Left lung (tissue), 10 donors: ENCODE measurements around the gene COMT. TPM values are rescaled to one million over a fixed set of nuclear protein-coding genes. Genes with fewer than 3 reads are reported as not detected.

Source experiments
- ATAC-seq: fragments of 200-7000 bp; cut with Tn5 transposase; one replicate; pipeline ENCODE4 v1.9.1; 2020; ENCODE audit warnings: moderate library complexity
- DNase-seq, 4 donors: peaks; one replicate each; pipeline ENCODE4 v3.0.0-alpha.2; 2013 to 2020
- H3K27ac ChIP-seq, 2 donors: fragments of 200-600 bp; sonication (generic) in 1 of 2; one replicate each; pipeline versions ENCODE4 v1.5.0 to v1.8.0; 2020 to 2021
- H3K27me3 ChIP-seq, 2 donors: fragments of 200-600 bp; sonication (generic) in 1 of 2; one replicate each; pipeline versions ENCODE4 v1.5.0 to v1.8.0; 2020 to 2021
- H3K36me3 ChIP-seq, 2 donors: fragments of 200-600 bp; sonication (generic) in 1 of 2; one replicate each; pipeline versions ENCODE4 v1.5.0 to v1.8.0; 2020 to 2021
- H3K4me1 ChIP-seq, 2 donors: fragments of 200-600 bp; one replicate each; pipeline ENCODE4 v1.8.0; 2021
- H3K4me3 ChIP-seq, 2 donors: fragments of 200-600 bp; sonication (generic) in 1 of 2; one replicate each; pipeline versions ENCODE4 v1.5.0 to v1.8.0; 2020 to 2021; ENCODE audit warnings: mild to moderate bottlenecking in 1 of 2
- H3K9me3 ChIP-seq, 2 donors: fragments of 200-600 bp; sonication (generic) in 1 of 2; one replicate each; pipeline versions ENCODE4 v1.5.0 to v1.8.0; 2020 to 2021
- CTCF ChIP-seq, 2 donors: fragments of 200-600 bp; sonication (generic) in 1 of 2; IDR thresholded peaks; one replicate each; pipeline versions ENCODE4 v1.5.0 to v1.8.0; 2021; ENCODE audit warnings: antibody characterized with exemption in 2 of 2
- intact Hi-C, 2 donors: fragments of 100-400 bp; cut with DNase I; formaldehyde crosslinking; loops; one replicate each; pipeline versions ENCODE4 v1.11.2 to v1.14.2; 2022
- polyA plus RNA-seq, 6 donors: library from polyadenylated mRNA; unstranded; fragments of 120-200 nt; gene quantifications; one replicate each; pipeline ENCODE4 v1.2.1, GENCODE V29; 2013; ENCODE audit not compliant: insufficient read length in 6 of 6
- total RNA-seq, 2 donors: library from RNA; stranded (reverse); fragmentation: NEBNext Ultra II Directional; extraction: Animal tissue kit (Norgen Biotek cat#: 25700); gene quantifications; one replicate each; pipeline ENCODE4 v1.2.1, GENCODE V29; 2021
- donor health status: DM: no; HTN: yes; CAD: no.
- donor health status: DM: no; HTN: no; CAD: no.

Gene COMT
- total and polyA plus RNA-seq, 8 donors, result 90.1 to 249 (median 102) TPM

DNA sequence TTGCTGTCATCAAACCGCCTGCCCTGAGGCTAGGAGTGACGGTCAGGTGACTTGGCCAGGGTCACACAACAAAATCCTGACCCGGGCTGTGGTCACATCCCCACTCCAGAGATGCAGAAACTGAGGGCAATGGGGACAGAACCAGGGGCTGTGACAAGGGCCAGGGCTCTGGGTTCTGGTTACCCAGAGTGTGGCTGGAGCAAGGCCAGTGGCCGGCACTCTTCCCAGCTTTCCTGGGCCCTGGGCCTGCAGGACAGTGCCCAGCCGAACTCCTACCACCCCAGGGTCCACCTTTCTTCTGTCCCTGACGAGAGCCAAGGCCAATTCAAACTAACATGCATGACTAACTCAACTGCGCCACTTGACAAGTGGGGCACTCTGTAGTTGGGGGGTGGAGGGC lies 39.2 kb downstream of the COMT start:
- TF ChIP-seq CTCF (IDR thresholded peaks at IDR 0.05), result no peak
- H3K4me1 ChIP-seq, result peaks cover 0 to 11% of the 10 kb centered on the region in 2 donors
- H3K27ac ChIP-seq, result no peak overlapping the region
- no peaks in the 10 kb centered on the region for H3K27me3 ChIP-seq
- no peak for ATAC-seq
- peaks cover 0 to 12% of the 10 kb centered on the region in 2 donors for H3K36me3 ChIP-seq
- H3K9me3 ChIP-seq, result no peaks in the 10 kb centered on the region
- DNase-seq, result peak in 1 of 4 donors; percentile 24
- H3K4me3 ChIP-seq, result no peak overlapping the region
- intact Hi-C loops, result no loop called here

DNA sequence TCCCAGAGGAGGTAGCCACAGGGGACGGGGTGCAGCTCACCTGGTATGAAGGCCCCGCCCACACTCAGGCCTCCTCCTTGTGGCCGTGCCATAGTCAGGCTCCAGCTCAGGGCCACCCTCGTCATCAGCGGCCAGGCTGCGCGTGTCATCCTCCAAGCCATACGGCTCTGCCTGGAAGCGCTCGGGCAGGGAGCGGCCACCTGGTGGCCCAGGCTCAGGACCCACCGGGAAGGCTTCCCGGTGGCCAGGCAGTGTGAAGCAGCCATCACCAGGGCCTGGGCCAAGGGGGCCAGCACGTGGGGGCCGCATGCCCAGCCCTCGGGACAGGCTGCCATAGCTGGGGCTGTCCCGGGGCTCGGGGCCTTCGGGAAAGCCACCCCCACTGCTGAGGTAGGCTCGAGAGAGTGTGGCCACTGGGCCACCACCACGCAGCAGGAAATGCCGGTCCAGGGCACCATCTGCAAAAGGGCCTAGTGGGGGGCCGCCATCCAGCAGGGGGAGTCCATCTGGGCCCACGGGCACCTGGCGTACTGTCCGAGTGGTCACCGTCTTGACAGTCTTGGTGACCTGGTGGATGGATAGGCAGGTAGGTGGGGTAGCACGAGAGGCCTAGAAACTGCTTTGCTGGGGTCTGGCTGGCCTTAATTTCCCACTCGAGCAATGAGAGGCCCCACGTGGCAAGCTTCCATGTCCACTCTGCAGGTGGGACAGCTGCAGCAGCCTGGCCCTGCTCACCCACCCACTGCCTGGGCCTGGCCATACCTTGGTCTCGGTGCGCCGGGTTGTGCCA lies 39.8 kb downstream of the COMT start:
- Histone ChIP-seq H3K9me3 (no peaks in the 10 kb centered on the region), H3K36me3 (peaks cover 0 to 12% of the 10 kb centered on the region in 2 donors), H3K4me3 (no peak overlapping the region), H3K4me1 (peaks cover 0 to 17% of the 10 kb centered on the region in 2 donors), H3K27me3 (peaks cover 0 to 4% of the 10 kb centered on the region in 2 donors), H3K27ac (no peak overlapping the region)
- intact Hi-C loops, result no loop called here
- no peak for TF ChIP-seq CTCF (IDR thresholded peaks at IDR 0.05)
- DNase-seq, result peak in 1 of 4 donors; percentile 71
- ATAC-seq, result no peak

- H3K27me3 ChIP-seq, result peaks cover 0 to 8% of the 10 kb centered on the region in 2 donors
- DNase-seq (peak in 1 of 4 donors; percentile 68), ATAC-seq (no peak)
- H3K4me1 ChIP-seq, result peaks cover 0 to 22% of the 10 kb centered on the region in 2 donors
- peaks cover 0 to 12% of the 10 kb centered on the region in 2 donors for H3K36me3 ChIP-seq
- intact Hi-C loops, result no loop called here
- TF ChIP-seq CTCF (IDR thresholded peaks at IDR 0.05), result no peak
- H3K4me3 ChIP-seq, result no peak overlapping the region
- H3K9me3 ChIP-seq, result no peaks in the 10 kb centered on the region
- H3K27ac ChIP-seq, result no peak overlapping the region
These were observed 40.7 kb downstream of the COMT start for GRCh38 chr22:19981961-19982920.

DNA sequence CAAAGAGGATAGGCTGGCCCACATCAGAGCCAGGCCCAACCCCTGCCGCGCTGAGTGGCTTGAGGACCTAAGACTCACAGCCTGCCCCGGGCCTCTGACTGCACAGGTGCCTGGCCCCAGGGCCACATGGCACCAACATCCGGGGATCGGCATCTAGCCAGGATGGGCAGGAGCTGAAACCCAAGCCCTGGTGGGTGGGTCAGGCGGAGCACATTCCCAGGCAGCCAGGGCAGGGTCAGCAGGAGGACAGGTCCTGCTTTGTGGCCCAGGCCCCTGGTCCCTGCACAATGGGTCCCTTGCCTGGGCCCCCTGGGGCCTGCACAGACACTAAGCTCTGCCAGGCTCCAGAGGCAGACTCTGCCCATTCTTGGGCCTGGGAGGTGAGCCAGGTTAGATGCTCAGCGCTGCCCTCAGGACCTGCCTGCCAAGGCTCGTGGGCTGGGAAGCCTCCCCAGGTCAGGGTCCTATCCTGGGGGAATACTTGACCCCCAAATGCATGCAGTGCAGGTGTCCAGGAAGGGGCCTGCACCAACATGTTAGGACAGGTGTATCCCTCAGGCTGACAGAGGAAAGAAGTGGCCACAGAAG lies 41.5 kb downstream of the COMT start:
- peak in 1 of 4 donors; percentile 69 for DNase-seq
- Histone ChIP-seq H3K36me3 (peaks cover 0 to 12% of the 10 kb centered on the region in 2 donors), H3K4me3 (no peak overlapping the region), H3K9me3 (no peaks in the 10 kb centered on the region), H3K27me3 (peaks cover 0 to 8% of the 10 kb centered on the region in 2 donors), H3K27ac (no peak overlapping the region), H3K4me1 (peaks cover 0 to 24% of the 10 kb centered on the region in 2 donors)
- TF ChIP-seq CTCF (IDR thresholded peaks at IDR 0.05), result no peak
- ATAC-seq, result no peak
- intact Hi-C loops, result no loop called here
